Heart left ventricle (tissue), 16 donors: ENCODE measurements around the gene TMEM181. TPM values are rescaled to one million over a fixed set of nuclear protein-coding genes. Genes with fewer than 3 reads are reported as not detected.
A peak's percentile ranks its signal among the peaks of the same experiment; 100 is the strongest.

Experiments used
- ATAC-seq, 4 donors: fragments of 200-7000 bp; cut with Tn5 transposase; one replicate each; pipeline ENCODE4 v1.9.1; 2020 to 2022; ENCODE audit warnings: moderate library complexity in 4 of 4, mild to moderate bottlenecking in 3 of 4, moderate number of reproducible peaks in 1 of 4
- DNase-seq, 5 donors: peaks; one replicate each; pipeline ENCODE4 v3.0.0-alpha.2; 2020
- H3K27ac ChIP-seq, 12 donors: fragments of 200-600 bp; sonication (generic) in 4 of 12; one replicate each; pipeline versions ENCODE4 v1.5.0 to v1.8.0; 2016 to 2022; ENCODE audit warnings: mild to moderate bottlenecking in 2 of 12
- H3K27me3 ChIP-seq, 9 donors: fragments of 200-600 bp; sonication (generic) in 2 of 9; one replicate each; pipeline versions ENCODE4 v1.5.1 to v1.8.0; 2016 to 2022; ENCODE audit warnings: mild to moderate bottlenecking in 3 of 9
- H3K36me3 ChIP-seq, 9 donors: fragments of 200-600 bp; sonication (generic) in 2 of 9; one replicate each; pipeline versions ENCODE4 v1.5.0 to v1.8.0; 2018 to 2022; ENCODE audit warnings: mild to moderate bottlenecking in 2 of 9
- H3K4me1 ChIP-seq, 12 donors: fragments of 200-600 bp; sonication (generic) in 4 of 12; one replicate each; pipeline versions ENCODE4 v1.5.0 to v1.8.0; 2016 to 2022; ENCODE audit warnings: mild to moderate bottlenecking in 3 of 12
- H3K4me3 ChIP-seq, 12 donors: fragments of 200-600 bp; sonication (generic) in 4 of 12; one replicate each; pipeline versions ENCODE4 v1.5.0 to v1.8.0; 2017 to 2022; ENCODE audit warnings: mild to moderate bottlenecking in 9 of 12, moderate library complexity in 4 of 12
- H3K9me3 ChIP-seq, 12 donors: fragments of 200-600 bp; sonication (generic) in 4 of 12; one replicate each; pipeline versions ENCODE4 v1.5.0 to v1.8.0; 2016 to 2022; ENCODE audit warnings: mild to moderate bottlenecking in 1 of 12
- POLR2A ChIP-seq, 2 donors: fragments of 450-650 bp; IDR thresholded peaks; one replicate each; pipeline ENCODE4 v1.6.1; 2017; ENCODE audit warnings: antibody characterized with exemption in 2 of 2, mild to moderate bottlenecking in 2 of 2, moderate library complexity in 2 of 2
- whole genome bisulfite sequencing, 4 donors: extraction: QIAGEN DNeasy Blood & Tissue Kit in 2 of 4; methylation state at CpG; one replicate each; pipeline versions ENCODE4 v1.1.5 to v1.1.7; 2013 to 2018; 5-methylcytosine and 5-hydroxymethylcytosine counted together
- intact Hi-C, 10 donors: fragments of 100-400 bp; cut with DNase I; formaldehyde crosslinking; loops; one replicate each; pipeline versions ENCODE4 v1.11.1 to v1.14.2; 2022
- polyA plus RNA-seq, 2 donors: library from polyadenylated mRNA; stranded (reverse); fragments of 200-250 nt; gene quantifications; one replicate each; pipeline ENCODE4 v1.2.3, GENCODE V29; 2013
- total RNA-seq, 9 donors: library from RNA; depleted of rRNA in 2 of 9; stranded (reverse); fragments of >200 nt in 2 of 9; fragmentation: NEBNext Ultra II Directional in 3 of 9; extraction: Animal tissue kit (Norgen Biotek cat#: 25700) in 3 of 9; gene quantifications; one replicate each; pipeline versions ENCODE4 v1.1.0 to v1.2.4, GENCODE V29; 2016 to 2023
- TF ChIP-seq, protein P1 (sequence below), 12 donors: fragments of 200-600 bp; sonication (generic) in 4 of 12; IDR thresholded peaks; one replicate each; pipeline versions ENCODE4 v1.5.0 to v1.8.0; 2018 to 2022; ENCODE audit warnings: antibody characterized with exemption in 12 of 12, mild to moderate bottlenecking in 5 of 12
- donor health status: ischemic (EF 13 %, LVEDD 7.1; RV severe dilation, severe dysfunction).
- donor health status: healthy with polysubstance abuse.
- donor health status: DM: no; HTN: yes; CAD: no.
- donor health status: DM: no; HTN: no; CAD: no.
- donor health status: ischemic (EF 25% LVEDD 6.9; RV normal size, moderate dysfunction).
- donor health status: ischemic (EF 25% LVEDD 5.7; RV mildly dilated, moderate dysfunction).
- donor health status: healthy.
- donor health status: DM: yes; HTN: yes; CAD: no.
- donor health status: ischemic (EF 35%, LVEDD 5.7; RV mildly dilated, moderate dysfunction).
- donor health status: nonischemic (EF 11% LVEDD 7.7; RV severe dilation, severe dysfunction).
- donor health status: DM: yes; HTN: yes; CAD: no.
- donor health status: PGD.
- donor health status: ischemic (EF 29% LVEDD 5.4; RV normal size, mild dysfunction).
- donor health status: nonischemic (EF 23%, LVEDD 6.1; RV moderate dilation, normal function).

The TMEM181 gene
- total and polyA plus RNA-seq, 11 donors, result 4.3 to 14.3 (median 10.1) TPM

DNA sequence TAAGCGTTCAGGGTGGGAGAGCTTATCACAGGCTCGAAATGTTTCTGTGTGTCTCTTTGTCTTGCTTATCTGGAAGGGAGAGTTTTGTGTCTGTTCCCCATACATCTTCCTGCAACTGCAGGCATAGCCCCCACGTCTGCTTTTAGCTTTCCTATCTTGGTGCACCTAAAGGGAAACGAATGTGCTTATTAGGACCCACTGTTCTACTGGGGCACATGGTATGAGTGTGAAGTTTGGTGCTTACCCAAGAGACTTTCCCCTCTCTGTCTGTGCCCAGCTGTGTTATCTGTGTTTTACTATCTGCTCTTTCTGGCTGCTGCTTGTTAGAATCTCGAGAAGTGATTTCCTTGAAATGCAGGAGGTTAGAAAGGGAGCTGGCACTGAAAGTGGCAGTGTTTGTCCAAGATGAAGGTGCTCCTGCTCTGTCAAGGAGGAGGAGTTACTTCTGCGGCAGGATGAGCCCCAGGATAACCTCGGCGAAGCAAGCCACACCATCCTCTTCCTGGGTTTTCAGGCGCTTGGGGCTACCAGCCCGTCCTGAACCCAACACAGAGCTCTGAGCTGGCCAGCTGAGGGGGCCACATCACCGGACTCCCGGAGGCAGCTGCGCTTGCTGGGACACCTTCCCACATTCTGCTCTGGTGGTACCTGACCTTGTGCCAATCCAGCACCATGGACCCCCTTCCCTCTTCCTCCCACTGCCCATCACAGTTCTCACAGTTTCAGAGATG is 61.2 kb downstream of the TMEM181 start:
- Histone ChIP-seq H3K4me3 (no peak overlapping the region), H3K4me1 (peaks cover 0 to 7% (median 0%) of the 10 kb centered on the region in 12 donors), H3K27me3 (no peaks in the 10 kb centered on the region), H3K9me3 (no peaks in the 10 kb centered on the region), H3K27ac (no peak overlapping the region), H3K36me3 (peaks cover 0 to 63% (median 24%) of the 10 kb centered on the region in 9 donors)
- intact Hi-C loops, result loop anchor here in 1 of 10 donors (10.0 kb wide), 1 partner anchor 64 kb away; no protein-coding TSS in a partner anchor
- DNase-seq (no peak), ATAC-seq (peak in 2 of 4 donors; percentile 36 to 58)
- TF ChIP-seq, protein P1, sequence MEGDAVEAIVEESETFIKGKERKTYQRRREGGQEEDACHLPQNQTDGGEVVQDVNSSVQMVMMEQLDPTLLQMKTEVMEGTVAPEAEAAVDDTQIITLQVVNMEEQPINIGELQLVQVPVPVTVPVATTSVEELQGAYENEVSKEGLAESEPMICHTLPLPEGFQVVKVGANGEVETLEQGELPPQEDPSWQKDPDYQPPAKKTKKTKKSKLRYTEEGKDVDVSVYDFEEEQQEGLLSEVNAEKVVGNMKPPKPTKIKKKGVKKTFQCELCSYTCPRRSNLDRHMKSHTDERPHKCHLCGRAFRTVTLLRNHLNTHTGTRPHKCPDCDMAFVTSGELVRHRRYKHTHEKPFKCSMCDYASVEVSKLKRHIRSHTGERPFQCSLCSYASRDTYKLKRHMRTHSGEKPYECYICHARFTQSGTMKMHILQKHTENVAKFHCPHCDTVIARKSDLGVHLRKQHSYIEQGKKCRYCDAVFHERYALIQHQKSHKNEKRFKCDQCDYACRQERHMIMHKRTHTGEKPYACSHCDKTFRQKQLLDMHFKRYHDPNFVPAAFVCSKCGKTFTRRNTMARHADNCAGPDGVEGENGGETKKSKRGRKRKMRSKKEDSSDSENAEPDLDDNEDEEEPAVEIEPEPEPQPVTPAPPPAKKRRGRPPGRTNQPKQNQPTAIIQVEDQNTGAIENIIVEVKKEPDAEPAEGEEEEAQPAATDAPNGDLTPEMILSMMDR (IDR thresholded peaks at IDR 0.05), result no peak
- TF ChIP-seq POLR2A (IDR thresholded peaks at IDR 0.05), result no peak
- 73 to 78% (median 73%) methylated on average over 13 of the region's 13 CpGs for WGBS, 4 donors

- intact Hi-C loops, result loop anchor here in 1 of 10 donors (10.0 kb wide), 1 partner anchor 63 kb away; no protein-coding TSS in a partner anchor
- H3K9me3 ChIP-seq, result no peaks in the 10 kb centered on the region
- ATAC-seq, result peak in 1 of 4 donors; percentile 14
- H3K36me3 ChIP-seq, result peaks cover 0 to 69% (median 28%) of the 10 kb centered on the region in 9 donors
- H3K4me1 ChIP-seq, result peaks cover 0 to 8% (median 0%) of the 10 kb centered on the region in 12 donors
- TF ChIP-seq POLR2A (IDR thresholded peaks at IDR 0.05), result no peak
- TF ChIP-seq, protein P1 (IDR thresholded peaks at IDR 0.05), result no peak
- H3K27ac ChIP-seq, result no peak overlapping the region
- WGBS, 4 donors, result 90 to 97% (median 94%) methylated on average over 21 to 25 of the region's 25 CpGs
- no peak overlapping the region for H3K4me3 ChIP-seq
- H3K27me3 ChIP-seq, result no peaks in the 10 kb centered on the region
- DNase-seq, result no peak
Observed at GRCh38 chr6:158621694-158622544, 62.0 kb downstream of the TMEM181 start.

- Histone ChIP-seq H3K36me3 (peaks cover 0 to 71% (median 28%) of the 10 kb centered on the region in 9 donors), H3K27me3 (no peaks in the 10 kb centered on the region), H3K4me3 (no peak overlapping the region), H3K27ac (no peak overlapping the region), H3K9me3 (no peaks in the 10 kb centered on the region), H3K4me1 (peaks cover 0 to 15% (median 0%) of the 10 kb centered on the region in 12 donors)
- TF ChIP-seq POLR2A (IDR thresholded peaks at IDR 0.05), result no peak
- TF ChIP-seq, protein P1 (IDR thresholded peaks at IDR 0.05), result no peak
- DNase-seq (no peak), ATAC-seq (no peak)
- 87 to 92% (median 91%) methylated on average over 10 of the region's 10 CpGs for WGBS, 4 donors
- intact Hi-C loops, result loop anchor here in 1 of 10 donors (10.0 kb wide), 1 partner anchor 62 kb away; no protein-coding TSS in a partner anchor
Observed at GRCh38 chr6:158622545-158623190, 62.8 kb downstream of the TMEM181 start.
